ENCODE results near the gene ELFN2. TPM values are rescaled to one million over a fixed set of nuclear protein-coding genes. Genes with fewer than 3 reads are reported as not detected.

The ELFN2 gene
- total RNA-seq, 1 donor from 2014 or later, result 4.6 TPM

DNA sequence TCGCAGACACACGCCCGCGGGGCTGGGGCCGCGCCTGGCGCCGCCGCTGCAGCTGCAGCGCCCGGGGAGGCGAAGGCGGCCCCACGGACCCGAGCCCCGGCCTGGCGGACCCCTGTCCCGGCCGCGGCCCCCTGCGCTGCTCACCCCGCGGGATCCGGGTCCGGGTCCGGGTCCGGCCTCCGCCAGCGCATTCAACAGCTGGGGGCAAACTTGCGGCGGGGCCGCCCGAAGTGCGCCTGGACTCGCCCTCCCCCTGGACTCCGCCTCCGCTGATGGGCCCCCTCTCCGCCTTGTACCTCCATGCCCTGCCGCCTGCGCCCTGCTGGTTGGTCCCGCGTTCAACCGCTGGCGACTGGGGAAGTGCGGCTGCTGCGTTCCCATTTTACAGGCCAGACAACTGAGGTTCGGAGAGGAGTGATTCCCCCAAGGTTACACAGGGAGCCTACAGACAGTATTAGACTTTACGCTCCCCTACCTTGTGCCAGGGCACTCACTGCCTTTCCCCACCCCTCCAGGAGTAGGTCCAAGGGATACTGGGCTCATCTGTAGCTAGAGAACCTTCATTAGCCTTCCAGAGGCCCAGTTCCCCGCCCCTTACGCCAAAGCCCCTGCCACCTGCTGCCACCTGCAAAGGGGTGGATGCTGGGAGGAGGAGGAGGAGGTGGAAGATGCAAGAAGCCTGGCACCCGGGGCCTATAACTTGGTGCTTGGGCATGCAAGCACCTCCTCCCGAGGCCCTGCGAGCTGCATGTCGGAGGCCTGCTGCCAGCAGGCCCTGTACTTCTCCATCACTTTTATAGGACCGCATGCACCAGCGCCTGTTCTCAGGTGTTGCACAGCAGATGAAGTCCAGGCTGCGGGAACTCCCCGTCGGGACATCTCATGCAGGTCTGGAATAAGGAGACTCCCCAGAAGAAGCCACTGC, 694 bp upstream of the ELFN2 start:
- TF ChIP-seq, protein P1, sequence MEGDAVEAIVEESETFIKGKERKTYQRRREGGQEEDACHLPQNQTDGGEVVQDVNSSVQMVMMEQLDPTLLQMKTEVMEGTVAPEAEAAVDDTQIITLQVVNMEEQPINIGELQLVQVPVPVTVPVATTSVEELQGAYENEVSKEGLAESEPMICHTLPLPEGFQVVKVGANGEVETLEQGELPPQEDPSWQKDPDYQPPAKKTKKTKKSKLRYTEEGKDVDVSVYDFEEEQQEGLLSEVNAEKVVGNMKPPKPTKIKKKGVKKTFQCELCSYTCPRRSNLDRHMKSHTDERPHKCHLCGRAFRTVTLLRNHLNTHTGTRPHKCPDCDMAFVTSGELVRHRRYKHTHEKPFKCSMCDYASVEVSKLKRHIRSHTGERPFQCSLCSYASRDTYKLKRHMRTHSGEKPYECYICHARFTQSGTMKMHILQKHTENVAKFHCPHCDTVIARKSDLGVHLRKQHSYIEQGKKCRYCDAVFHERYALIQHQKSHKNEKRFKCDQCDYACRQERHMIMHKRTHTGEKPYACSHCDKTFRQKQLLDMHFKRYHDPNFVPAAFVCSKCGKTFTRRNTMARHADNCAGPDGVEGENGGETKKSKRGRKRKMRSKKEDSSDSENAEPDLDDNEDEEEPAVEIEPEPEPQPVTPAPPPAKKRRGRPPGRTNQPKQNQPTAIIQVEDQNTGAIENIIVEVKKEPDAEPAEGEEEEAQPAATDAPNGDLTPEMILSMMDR (conservative IDR thresholded peaks at IDR 0.05; ENCODE audit: low read depth, low read length), result no peak
- DNase-seq (ENCODE audit: low read depth), result no peak
- peak overlapping the region; percentile 73 for H3K4me3 ChIP-seq (ENCODE audit: low read depth, low read length)

DNA sequence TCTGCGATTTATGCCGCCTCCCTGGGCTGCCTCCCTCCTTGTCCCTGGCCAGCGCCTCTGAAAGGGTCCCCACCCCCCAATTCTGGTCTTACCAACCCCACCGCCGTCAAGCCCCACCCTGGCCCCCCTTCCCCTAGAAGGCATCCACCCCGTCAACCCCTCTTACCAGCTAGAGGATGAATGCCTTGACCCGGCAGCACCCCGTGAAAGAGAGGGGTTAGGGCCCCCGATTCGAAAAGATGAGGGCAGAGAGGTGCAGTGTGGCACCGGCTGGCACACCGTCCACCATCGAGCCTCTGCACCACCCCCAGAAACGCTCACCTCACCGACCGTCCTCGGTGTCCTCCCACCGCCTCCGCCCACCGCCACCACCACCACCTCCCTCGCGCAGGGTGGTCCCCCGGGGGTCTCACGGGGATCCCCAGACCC, 559 bp downstream of the ELFN2 start:
- peak overlapping the region; percentile 73 for H3K4me3 ChIP-seq (ENCODE audit: low read depth, low read length)
- TF ChIP-seq, protein P1 (conservative IDR thresholded peaks at IDR 0.05; ENCODE audit: low read depth, low read length), result no peak
- DNase-seq (ENCODE audit: low read depth), result no peak

DNA sequence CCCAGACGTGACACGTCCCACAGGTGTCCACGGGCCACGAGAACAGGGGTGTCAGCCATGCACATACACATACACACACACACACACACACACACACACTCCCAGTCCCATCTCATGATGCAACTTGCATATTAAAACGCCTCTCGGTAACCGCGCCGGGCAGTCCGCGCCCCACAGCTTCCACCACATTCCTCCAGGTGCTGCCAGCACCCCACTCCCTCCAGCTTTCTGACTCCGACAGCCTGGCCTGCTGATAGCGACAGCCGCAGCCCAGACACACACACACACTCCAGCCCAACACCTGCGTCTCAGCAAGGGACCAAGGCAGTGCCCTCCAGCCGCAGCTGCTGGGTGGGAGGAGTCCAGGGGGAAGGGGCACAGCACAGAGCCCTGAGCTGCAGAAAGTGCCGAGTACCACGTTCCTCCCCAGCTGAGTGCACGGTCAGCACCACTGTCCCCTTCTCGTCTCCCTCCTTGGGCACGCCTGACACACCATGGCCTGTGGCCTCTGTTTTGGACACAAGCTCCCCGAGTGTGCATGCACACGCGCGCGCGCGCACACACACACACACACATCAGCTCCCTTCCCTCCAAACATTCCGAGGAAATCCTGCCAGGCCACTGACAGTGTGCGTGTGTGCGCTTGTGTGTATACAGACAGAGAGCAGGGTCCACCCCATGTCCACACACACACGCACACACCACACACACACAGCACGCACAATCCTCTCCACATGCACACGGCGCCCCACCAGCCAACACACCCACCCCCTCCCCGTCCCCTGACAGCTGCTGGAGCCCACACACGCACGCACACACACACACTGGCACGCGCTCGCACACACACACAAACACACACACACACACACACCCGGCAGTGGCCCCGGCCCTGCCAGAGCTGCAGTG, 1.2 kb downstream of the ELFN2 start:
- peak overlapping the region; percentile 73 for H3K4me3 ChIP-seq (ENCODE audit: low read depth, low read length)
- TF ChIP-seq, protein P1 (conservative IDR thresholded peaks at IDR 0.05; ENCODE audit: low read depth, low read length), result no peak
- DNase-seq (ENCODE audit: low read depth), result no peak

DNA sequence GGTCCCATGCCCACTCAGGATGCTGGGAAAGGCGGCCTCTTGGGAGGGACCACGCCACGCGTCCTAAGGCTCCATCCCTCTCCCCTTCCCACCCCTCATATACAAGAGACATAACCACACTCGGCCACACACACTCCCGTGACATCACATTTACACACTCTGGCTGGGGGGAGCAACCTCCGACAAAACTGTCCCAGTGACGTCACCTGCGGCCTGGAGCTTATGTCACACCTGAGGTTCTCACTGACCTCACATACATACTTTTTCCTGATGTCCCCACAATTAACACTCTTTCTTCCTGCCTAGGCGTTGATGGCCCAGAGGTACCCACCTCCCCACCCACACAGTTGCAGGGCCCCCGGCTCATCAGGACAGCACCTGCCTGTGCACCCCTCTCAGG, 1.9 kb downstream of the ELFN2 start:
- TF ChIP-seq, protein P1 (conservative IDR thresholded peaks at IDR 0.05; ENCODE audit: low read depth, low read length), result no peak
- DNase-seq (ENCODE audit: low read depth), result no peak
- peak overlapping the region; percentile 73 for H3K4me3 ChIP-seq (ENCODE audit: low read depth, low read length)

DNA sequence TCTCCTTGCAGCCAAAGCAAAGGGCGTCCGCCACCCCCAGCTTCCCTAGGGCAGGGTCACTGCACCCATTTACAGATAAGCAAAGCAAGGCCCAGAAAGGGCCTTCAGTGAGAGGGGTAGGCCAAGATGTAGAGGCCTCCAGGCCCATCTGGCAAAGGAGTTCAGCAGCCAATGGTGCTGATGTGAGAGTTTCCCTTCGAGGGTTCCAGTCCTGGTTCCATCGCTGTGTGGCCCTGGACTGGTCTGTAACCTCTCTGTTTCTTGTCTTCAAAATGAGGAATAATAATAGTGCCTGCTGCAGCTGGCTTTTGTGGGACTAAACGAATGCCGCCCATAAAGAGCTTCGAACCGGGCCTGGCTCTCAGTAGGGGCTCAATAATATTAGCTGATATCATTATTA, 4.0 kb downstream of the ELFN2 start:
- TF ChIP-seq, protein P1 (conservative IDR thresholded peaks at IDR 0.05; ENCODE audit: low read depth, low read length), result no peak
- no peak for DNase-seq (ENCODE audit: low read depth)
- H3K4me3 ChIP-seq (ENCODE audit: low read depth, low read length), result no peak overlapping the region

DNA sequence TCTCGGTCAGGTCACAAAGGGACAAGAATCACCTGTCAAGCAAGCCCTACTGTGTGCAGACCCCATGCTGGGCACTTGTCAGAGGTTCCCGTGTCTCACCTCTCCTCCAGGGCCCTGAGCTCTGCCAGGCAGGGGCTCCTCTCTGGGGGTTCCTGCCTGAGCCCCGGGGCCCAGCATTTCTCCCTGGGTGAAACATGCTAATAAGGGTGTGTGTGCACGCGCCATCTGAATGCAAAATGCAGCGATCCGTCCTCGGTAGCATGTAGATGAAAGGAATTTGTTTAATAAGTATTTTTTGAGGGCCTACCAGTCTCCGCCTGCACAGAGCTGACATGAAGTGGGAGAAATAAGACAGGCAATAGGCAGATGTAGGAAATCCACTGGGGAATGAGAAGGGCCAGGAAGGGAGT, 5.8 kb downstream of the ELFN2 start:
- TF ChIP-seq, protein P1 (conservative IDR thresholded peaks at IDR 0.05; ENCODE audit: low read depth, low read length), result no peak
- DNase-seq (ENCODE audit: low read depth), result no peak
- H3K4me3 ChIP-seq (ENCODE audit: low read depth, low read length), result no peak overlapping the region

Measured in epithelial cell of proximal tubule (primary cell).